ENCODE measurements around the gene ITGA5. TPM values are rescaled to one million over a fixed set of nuclear protein-coding genes. Genes with fewer than 3 reads are reported as not detected.
A peak's percentile ranks its signal among the peaks of the same experiment; 100 is the strongest.

Gene ITGA5
- total and polyA plus RNA-seq, 2 of the 13 experiments (the other 11 are each of a cell fraction or from before 2014, with no cell fraction given) = 0.20 to 0.40 TPM

DNA sequence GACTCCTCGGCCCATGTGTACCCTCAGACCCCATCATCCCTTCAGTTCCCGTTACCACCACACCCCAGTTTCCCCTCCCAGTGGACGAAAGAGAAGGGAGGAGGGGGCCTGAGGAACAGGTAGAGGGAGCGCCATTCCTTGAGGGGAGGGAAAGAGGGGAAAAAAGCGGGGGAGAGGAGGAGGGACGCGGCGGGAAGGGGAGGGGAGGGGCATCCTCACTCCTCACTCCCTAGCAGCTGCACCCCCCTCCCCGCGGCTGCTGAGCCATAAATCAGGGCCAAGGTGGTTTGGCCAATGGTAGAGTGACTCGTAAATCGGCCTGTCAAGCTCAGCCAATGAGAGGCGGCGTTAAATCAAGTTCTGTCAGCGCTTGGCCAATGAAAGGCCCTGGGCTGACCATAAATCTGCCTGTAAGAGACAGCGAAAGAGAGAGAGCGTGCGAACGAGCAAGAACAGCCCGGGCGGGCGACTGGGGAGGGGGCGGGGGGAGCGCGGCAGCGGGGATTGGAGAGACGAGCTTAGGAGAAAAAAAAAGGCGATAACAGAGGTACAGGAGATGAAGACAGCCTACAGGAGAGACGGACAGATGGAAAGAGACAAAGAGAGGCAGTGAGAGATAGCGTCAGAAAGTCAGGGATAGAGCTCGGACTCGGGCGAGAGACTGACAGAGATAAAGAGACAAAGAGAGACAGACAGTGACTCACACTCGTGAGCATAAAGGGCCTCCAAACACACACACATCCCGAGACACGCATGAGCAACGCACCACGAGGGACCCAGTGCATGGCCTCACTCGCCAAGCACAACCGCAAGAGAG, 59.9 kb downstream of the ITGA5 start (continued):
- TF ChIP-seq, protein P1, sequence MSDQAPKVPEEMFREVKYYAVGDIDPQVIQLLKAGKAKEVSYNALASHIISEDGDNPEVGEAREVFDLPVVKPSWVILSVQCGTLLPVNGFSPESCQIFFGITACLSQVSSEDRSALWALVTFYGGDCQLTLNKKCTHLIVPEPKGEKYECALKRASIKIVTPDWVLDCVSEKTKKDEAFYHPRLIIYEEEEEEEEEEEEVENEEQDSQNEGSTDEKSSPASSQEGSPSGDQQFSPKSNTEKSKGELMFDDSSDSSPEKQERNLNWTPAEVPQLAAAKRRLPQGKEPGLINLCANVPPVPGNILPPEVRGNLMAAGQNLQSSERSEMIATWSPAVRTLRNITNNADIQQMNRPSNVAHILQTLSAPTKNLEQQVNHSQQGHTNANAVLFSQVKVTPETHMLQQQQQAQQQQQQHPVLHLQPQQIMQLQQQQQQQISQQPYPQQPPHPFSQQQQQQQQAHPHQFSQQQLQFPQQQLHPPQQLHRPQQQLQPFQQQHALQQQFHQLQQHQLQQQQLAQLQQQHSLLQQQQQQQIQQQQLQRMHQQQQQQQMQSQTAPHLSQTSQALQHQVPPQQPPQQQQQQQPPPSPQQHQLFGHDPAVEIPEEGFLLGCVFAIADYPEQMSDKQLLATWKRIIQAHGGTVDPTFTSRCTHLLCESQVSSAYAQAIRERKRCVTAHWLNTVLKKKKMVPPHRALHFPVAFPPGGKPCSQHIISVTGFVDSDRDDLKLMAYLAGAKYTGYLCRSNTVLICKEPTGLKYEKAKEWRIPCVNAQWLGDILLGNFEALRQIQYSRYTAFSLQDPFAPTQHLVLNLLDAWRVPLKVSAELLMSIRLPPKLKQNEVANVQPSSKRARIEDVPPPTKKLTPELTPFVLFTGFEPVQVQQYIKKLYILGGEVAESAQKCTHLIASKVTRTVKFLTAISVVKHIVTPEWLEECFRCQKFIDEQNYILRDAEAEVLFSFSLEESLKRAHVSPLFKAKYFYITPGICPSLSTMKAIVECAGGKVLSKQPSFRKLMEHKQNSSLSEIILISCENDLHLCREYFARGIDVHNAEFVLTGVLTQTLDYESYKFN (CRISPR knock-in tag; conservative IDR thresholded peaks at IDR 0.05) = peak; percentile 48
- TF ChIP-seq KLF12 (CRISPR knock-in tag; IDR thresholded peaks at IDR 0.05; ENCODE audit: borderline replicate concordance) = peak; percentile 36; the same call in 1 of the 2 replicates
- TF ChIP-seq MEIS2 (CRISPR knock-in tag; IDR thresholded peaks at IDR 0.05) = peak; percentile 98
- TF ChIP-seq TEAD3 (CRISPR knock-in tag; optimal IDR thresholded peaks at IDR 0.05; ENCODE audit: borderline replicate concordance) = no peak
- no peak for TF ChIP-seq ZNF550 (CRISPR knock-in tag; IDR thresholded peaks at IDR 0.05; ENCODE audit: borderline replicate concordance)
- peak; percentile 94 for TF ChIP-seq NFYC (CRISPR knock-in tag; IDR thresholded peaks at IDR 0.05)
- TF ChIP-seq, protein P2, sequence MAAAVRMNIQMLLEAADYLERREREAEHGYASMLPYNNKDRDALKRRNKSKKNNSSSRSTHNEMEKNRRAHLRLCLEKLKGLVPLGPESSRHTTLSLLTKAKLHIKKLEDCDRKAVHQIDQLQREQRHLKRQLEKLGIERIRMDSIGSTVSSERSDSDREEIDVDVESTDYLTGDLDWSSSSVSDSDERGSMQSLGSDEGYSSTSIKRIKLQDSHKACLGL (CRISPR knock-in tag; IDR thresholded peaks at IDR 0.05) = 0 out of 2 replicates have a peak, but pooled peaks have one; percentile 18
- TF ChIP-seq ZBTB21 (CRISPR knock-in tag; IDR thresholded peaks at IDR 0.05) = no peak
- TF ChIP-seq SIX1 (CRISPR knock-in tag; IDR thresholded peaks at IDR 0.05; ENCODE audit: borderline replicate concordance) = no peak
- TF ChIP-seq PAWR (CRISPR knock-in tag; IDR thresholded peaks at IDR 0.05; ENCODE audit: borderline replicate concordance) = no peak
- TF ChIP-seq ZNF589 (CRISPR knock-in tag; conservative IDR thresholded peaks at IDR 0.05) = 0 out of 2 replicates have a peak, but pooled peaks have one; percentile 33
- TF ChIP-seq KLF13 (CRISPR knock-in tag; IDR thresholded peaks at IDR 0.05) = no peak
- peak; percentile 46; the same call in 1 of the 2 replicates for TF ChIP-seq HHEX (CRISPR knock-in tag; IDR thresholded peaks at IDR 0.05)
- peak; percentile 32 for TF ChIP-seq XRCC5 (optimal IDR thresholded peaks at IDR 0.05; ENCODE audit: low read length)
- TF ChIP-seq, protein P3, sequence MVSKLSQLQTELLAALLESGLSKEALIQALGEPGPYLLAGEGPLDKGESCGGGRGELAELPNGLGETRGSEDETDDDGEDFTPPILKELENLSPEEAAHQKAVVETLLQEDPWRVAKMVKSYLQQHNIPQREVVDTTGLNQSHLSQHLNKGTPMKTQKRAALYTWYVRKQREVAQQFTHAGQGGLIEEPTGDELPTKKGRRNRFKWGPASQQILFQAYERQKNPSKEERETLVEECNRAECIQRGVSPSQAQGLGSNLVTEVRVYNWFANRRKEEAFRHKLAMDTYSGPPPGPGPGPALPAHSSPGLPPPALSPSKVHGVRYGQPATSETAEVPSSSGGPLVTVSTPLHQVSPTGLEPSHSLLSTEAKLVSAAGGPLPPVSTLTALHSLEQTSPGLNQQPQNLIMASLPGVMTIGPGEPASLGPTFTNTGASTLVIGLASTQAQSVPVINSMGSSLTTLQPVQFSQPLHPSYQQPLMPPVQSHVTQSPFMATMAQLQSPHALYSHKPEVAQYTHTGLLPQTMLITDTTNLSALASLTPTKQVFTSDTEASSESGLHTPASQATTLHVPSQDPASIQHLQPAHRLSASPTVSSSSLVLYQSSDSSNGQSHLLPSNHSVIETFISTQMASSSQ (IDR thresholded peaks at IDR 0.05; ENCODE audit: low read depth) = no peak
- TF ChIP-seq, protein P3 (CRISPR knock-in tag; IDR thresholded peaks at IDR 0.05; ENCODE audit: borderline replicate concordance) = 0 out of 2 replicates have a peak, but pooled peaks have one; percentile 27
- TF ChIP-seq XBP1 (CRISPR knock-in tag; IDR thresholded peaks at IDR 0.05) = peak; percentile 80; the same call in 1 of the 2 replicates
- TF ChIP-seq, protein P4, sequence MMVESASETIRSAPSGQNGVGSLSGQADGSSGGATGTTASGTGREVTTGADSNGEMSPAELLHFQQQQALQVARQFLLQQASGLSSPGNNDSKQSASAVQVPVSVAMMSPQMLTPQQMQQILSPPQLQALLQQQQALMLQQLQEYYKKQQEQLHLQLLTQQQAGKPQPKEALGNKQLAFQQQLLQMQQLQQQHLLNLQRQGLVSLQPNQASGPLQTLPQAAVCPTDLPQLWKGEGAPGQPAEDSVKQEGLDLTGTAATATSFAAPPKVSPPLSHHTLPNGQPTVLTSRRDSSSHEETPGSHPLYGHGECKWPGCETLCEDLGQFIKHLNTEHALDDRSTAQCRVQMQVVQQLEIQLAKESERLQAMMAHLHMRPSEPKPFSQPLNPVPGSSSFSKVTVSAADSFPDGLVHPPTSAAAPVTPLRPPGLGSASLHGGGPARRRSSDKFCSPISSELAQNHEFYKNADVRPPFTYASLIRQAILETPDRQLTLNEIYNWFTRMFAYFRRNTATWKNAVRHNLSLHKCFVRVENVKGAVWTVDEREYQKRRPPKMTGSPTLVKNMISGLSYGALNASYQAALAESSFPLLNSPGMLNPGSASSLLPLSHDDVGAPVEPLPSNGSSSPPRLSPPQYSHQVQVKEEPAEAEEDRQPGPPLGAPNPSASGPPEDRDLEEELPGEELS (CRISPR knock-in tag; IDR thresholded peaks at IDR 0.05) = peak; percentile 59; the same call in 1 of the 2 replicates
- TF ChIP-seq GFI1 (CRISPR knock-in tag; IDR thresholded peaks at IDR 0.05; ENCODE audit: borderline replicate concordance) = peak; percentile 84
